GM19328 (cell line): ENCODE measurements around the gene PSD.
"Not testable (repeated sequence)": the region's sequence is repeated elsewhere in the genome, so short reads cannot be mapped to it uniquely, and the experiment has no call there.

Experiments
- ATAC-seq: cut with Tn5 transposase; IDR thresholded peaks from one replicate; pipeline ENCODE4 v1.9.1; 2021; ENCODE audit warnings: mild to moderate bottlenecking, moderate library complexity; ENCODE audit not compliant: unreplicated experiment

The PSD gene

GRCh38 chr10:102418622-102419268 lies at the start of gene PSD:
Gene PSD (minus strand): TSS chr10:102418785. CDS start chr10:102417038, 1,747 bp downstream.
- ATAC-seq, result no peak

GRCh38 chr10:102467971-102468438 lies 49.4 kb upstream of the PSD start:
- ATAC-seq, result no peak

GRCh38 chr10:102467318-102467717 lies 48.7 kb upstream of the PSD start:
- no peak for ATAC-seq

- ATAC-seq, result no peak
Measured at GRCh38 chr10:102465466-102465865, 46.9 kb upstream of the PSD start.

GRCh38 chr10:102463983-102464382 lies 45.4 kb upstream of the PSD start:
- no peak for ATAC-seq

- no peak for ATAC-seq
Measured at GRCh38 chr10:102462512-102463054, 44.0 kb upstream of the PSD start.

GRCh38 chr10:102461187-102462054 lies 42.8 kb upstream of the PSD start:
- ATAC-seq, result peak; percentile 78

GRCh38 chr10:102460836-102461186 lies 42.2 kb upstream of the PSD start:
- no peak for ATAC-seq

GRCh38 chr10:102458656-102459055 lies 40.1 kb upstream of the PSD start:
- ATAC-seq, result no peak

- no peak for ATAC-seq
Measured at GRCh38 chr10:102457591-102458150, 39.1 kb upstream of the PSD start.

GRCh38 chr10:102455893-102456471 lies 37.4 kb upstream of the PSD start:
- no peak for ATAC-seq

GRCh38 chr10:102454662-102455487 lies 36.3 kb upstream of the PSD start:
- ATAC-seq, result not testable (repeated sequence)

- no peak for ATAC-seq
Measured at GRCh38 chr10:102453502-102453901, 34.9 kb upstream of the PSD start.

GRCh38 chr10:102452672-102453340 lies 34.2 kb upstream of the PSD start:
- no peak for ATAC-seq

- no peak for ATAC-seq
Measured at GRCh38 chr10:102451105-102451969, 32.8 kb upstream of the PSD start, which contains the start of gene C10orf95. Gene C10orf95 (minus strand): TSS chr10:102451543. CDS start chr10:102451093, 450 bp downstream.

GRCh38 chr10:102450374-102451104 lies 32.0 kb upstream of the PSD start:
- peak; percentile 76 for ATAC-seq

GRCh38 chr10:102450124-102450373 lies 31.5 kb upstream of the PSD start:
- no peak for ATAC-seq
